Stimulated activated CD4-positive, alpha-beta T cell treated with anti-CD3 and anti-CD28 coated beads, Interleukin-1b, Interleukin-23, amount 100 ng/mL, for 4 hours (primary cell): ENCODE measurements around the gene IDE.

Experiments used
- DNase-seq, 2 donors: peaks; one replicate each; pipeline ENCODE4 v3.0.0-alpha.2; 2020; ENCODE audit warnings: low read depth in 2 of 2

The IDE gene

DNA sequence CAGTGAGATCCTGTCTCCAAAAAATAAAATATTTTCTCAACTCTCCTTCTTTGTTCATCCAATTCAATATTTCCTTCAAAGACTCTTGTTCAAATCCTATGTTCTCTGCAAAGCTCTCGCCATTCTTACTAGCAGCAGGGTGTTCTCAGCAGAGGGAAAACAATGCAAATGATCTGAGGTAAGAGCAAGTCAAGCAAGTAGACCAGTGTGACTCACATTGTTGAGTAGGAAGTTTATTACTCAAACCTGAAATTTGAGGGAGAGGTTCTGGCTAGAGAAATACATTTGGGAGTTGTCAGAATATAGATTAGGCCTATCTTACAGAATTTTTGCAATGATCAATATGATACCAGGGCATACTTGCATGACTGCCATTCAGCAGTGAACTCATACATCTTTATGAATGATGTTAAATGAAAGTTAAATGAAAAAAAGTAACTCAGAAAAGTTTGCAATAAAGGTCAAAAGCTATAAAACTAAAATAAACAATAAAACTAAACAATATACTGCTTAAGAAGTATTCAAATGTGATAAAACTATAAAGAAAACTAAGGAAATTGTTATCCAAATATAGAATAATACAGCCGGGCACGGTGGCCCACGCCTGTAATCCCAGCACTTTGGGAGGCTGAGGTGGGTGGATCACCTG is 5.8 kb downstream of the IDE start:
- no peak for DNase-seq

DNA sequence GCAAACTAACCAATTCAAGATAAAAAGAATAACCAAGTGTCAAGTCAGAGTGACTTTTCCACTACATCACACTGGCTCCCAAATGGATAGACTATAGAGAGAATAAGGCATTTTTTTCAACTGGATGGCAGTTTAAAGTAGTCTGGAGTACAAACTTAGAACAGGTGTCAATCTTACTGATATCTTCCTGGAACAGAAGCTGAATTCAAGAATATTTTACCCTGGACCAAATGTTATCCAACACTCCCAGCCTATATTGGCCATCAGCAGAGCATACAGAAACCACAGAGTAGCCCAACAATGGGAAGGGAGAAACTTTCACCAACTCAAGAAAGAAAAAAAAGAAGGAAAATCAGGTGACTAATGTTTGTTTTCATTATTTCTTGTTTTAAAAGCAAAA is 11.5 kb downstream of the IDE start:
- no peak for DNase-seq

DNA sequence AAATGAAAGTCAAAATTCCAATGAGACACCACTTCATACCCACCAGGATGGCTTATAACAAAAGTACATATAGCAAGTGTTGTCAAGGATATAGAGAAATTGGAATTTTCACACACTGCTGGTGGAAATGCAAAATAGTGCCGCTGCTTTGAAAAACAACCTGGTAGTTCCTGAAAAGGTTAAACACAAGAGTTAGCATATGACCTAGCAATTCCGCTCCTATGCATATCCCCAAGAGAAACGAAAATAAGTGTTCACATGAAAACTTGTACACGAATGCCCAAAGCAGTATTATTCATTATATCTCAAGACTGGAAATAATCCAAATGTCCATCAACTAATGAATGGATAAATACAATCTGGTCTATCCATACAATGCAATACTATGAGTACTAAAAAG is 14.8 kb downstream of the IDE start:
- DNase-seq = no peak

DNA sequence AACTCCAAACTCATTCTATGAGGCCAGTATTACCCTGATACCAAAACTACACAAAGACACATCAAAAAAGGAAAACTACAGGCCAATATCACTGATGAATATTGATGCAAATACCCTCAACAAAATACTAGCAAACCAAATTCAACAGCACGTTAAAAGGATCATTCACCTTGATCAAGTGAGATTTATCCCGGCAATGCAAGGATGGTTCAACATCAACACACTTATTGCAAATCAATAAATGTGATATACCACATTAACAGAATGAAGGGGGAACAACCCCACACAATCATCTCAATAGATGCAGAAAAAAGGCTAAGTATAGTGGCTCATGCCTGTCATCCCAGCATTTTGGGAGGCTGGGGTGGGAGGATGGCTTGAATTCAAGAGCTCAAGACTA is 19.9 kb downstream of the IDE start:
- no peak for DNase-seq

DNA sequence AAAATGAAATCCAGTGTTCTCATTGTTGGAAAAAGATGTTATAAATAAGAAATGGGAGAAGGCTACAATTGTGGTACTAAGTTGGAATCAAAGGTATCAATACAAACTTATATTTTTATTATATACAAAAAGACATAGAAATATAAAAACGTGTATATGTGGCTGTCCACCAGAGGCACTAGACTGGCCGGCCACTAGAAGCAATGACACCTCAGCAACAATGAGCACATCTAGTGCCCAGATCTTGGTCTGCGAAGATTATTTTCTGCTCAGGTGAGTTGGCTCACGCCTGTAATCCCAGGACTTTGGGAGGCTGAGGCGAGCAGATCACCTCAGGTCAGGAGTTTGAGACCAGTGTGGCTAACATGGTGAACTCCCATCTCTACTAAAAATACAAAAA is 21.6 kb downstream of the IDE start:
- DNase-seq = no peak

DNA sequence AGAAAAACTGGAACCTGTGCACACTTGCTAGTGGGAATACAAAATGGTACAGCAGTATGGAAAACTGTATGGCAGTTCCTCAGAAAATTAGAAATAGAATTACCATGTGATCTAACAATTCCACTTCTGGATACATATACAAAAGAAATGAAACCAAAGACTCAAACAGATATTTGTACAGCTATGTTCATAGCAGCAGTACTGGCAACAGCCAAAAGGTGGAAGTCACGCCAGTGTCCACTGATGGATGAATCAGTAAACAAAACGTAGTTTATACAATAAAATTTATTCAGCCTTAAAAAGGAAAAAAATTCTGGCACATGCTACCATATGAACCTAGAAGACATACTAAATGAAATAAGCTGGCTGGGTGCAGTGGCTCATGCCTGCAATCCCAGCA is 23.0 kb downstream of the IDE start:
- no peak for DNase-seq

DNA sequence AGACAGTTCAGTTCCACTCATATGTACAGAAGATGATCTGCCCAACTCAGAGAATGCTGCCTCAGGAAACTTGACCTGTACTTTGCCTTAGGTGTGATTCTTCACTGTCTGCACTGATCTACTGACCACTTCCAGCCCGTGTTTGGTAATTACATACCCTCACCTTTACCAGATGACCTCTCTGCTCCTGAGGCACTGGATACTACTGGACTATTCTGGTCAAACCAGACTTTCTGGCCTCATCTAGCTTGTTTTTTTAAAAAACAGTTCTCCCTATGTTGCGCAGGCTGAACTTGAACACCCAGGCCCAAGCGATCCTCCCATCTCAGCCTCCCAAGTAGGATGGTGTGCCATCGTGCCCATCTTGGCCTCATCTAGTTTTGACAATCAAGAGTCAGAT is 26.2 kb downstream of the IDE start:
- DNase-seq = no peak

DNA sequence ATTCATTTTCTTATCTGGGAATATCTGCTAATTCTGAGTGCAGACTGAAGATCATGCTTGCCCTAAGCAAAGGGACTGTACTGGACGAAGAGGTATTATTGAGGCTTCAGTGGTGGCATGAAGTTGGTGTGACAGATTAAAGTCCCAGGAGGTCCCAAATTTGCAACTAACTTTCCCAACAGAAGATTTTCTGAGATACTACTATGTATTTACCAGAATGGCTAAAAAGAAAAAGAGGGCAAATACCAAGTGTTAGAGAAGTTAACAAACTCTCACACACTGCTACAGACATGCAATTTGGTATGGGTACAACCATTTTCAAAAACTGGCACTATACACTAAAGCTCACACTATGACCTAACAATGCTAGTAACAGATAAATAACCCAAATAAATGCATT is 28.3 kb downstream of the IDE start:
- no peak for DNase-seq

DNA sequence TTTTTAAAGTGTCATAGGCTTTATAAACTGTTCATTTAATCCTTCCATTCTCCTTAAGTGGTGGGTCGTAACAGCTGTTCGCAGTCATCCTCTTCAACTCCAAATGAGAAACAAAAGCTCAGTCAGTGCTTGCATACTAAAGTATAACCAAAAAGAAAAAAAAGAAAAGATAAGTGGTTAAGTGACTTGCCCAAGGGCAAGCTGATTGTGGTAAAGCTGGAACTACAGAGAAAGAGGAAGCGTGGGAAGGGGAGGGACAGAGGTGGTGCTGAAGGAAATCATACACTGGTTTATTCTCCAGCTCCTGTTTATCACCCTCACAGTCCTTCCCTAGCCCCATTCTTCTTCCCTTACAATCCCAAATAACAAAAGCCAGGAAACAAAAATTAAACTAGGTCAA is 29.6 kb downstream of the IDE start:
- no peak for DNase-seq

DNA sequence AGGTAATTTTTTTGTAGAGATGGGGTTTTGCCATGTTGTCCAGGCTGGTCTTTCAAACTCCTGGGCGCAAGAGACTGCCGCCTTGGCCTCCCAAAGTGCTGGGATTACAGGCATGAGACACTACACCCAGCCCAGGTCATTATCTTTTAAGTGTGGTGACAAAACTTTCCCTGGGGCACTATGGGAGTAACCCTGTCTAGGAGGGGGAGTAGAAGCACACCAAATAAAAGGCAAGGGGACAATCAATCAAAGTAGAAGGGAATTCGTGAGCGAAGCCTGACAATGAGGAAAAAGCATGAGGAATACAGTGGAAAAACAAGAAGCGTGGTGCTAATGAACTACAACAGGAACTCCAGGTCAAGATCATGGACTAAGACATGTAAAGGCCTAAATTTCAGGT is 31.4 kb downstream of the IDE start:
- DNase-seq = no peak

DNA sequence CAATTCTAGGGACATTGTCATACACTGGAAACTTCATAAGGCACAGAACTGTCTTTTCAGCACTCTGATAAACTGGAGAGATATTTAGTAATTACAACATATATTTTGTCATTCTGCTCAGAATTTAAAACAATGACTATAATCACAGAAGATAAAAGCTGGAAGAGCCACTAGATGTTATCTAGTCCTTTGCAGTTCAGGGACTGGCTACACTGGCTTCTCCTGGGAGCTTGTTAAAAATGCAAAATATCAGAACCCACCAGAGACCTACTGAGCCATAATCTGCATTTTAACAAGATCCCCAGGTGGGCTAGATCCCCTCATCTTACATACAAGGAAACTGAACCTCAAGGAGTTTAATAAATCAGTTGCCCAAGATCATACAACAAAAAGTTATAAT is 32.3 kb downstream of the IDE start:
- DNase-seq = no peak

DNA sequence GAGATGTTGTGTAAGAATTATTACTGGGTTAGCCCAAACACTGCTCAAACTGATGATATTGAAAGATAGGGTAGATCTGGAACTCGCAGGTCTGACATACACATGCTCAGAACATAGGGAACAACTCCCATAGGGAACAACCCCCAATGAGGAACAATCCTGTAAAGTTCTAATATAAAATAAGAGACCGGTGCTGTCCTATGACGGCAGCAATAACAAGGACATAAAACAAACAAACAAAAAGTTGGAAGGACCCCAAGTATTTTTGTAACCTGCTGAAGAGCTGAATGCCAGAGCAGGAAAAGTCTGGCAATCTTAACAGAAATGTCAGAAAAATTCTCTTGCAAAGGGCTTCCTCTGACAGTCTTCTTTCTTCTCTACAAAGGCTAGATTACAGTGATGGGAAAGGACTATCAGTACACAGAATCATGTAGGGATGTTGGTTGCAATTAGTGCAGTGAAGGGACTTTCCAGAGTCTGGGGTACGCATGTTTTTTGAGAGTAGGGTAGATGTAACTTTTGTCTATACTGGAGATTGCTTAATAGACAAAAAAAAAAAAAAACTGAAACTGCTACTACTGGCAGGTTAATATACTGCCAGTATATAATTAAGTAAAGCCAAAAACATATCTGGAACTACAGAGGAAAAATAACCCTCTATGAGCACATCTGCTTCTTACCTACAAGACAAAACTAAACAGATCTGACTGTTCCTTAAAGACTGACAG is 35.5 kb downstream of the IDE start:
- no peak for DNase-seq

DNA sequence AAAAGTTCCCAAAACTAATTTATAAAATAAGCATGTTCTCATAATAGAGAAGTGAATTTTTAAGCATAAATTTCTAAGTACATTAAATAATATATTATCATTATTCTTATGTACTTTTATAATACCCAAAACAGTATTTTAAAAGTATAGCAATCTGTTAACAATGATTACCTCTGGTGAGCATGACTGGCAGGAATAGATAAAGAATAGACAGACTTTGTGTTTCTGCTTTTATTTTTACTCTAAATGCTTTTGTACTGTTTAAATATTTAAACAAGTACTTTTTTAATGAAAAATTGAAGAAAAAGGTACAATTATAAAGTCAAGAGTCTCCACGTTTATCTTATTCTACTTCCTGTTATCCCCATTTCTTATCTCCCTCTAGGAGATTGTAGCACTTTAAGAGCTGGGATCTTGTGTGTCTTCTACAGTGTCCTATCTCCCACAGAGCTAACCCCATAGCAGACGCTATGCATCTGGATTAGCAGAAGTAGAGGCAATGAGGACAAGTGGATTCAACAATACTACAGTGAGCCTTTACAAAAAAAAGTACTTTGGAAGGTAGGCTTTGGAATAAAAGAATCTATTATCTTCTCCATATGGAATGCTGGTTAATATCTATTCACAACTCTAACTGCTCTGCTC is 42.9 kb downstream of the IDE start:
- no peak for DNase-seq

DNA sequence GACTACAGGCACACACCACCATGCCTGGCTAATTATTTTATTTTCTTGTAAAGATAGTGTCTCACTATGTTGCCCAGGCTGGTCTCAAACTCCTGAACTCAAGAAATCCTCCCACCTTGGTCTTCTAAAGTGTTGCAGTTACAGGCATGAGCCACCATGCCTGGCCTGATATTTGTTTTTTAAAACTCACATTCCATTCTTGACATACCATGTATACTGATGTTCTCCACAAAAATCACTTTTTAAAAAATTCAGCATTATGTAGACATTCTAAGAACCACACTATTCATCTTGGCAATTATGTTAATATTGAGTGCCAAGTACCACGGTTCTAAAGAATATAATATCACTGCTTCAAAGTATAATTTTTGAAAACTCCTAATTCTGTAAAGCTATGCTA is 43.5 kb downstream of the IDE start:
- no peak for DNase-seq

DNA sequence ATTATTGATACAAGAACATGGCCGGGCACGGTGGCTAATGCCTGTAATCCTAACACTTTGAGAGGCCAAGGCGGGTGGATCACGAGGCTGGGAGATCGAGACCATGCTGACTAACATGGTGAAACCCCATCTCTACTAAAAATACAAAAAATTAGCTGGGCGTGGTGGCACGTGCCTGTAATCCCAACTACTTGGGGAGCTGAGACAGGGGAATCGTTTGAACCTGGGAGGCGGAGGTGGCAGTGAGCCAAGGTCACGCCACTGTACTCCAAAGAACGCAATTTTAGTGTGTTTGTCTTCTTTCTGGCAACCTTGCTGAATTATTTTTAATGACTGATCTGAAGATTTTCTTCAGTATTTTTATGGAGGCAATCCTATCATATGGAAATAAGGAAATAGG is 46.2 kb downstream of the IDE start:
- no peak for DNase-seq

DNA sequence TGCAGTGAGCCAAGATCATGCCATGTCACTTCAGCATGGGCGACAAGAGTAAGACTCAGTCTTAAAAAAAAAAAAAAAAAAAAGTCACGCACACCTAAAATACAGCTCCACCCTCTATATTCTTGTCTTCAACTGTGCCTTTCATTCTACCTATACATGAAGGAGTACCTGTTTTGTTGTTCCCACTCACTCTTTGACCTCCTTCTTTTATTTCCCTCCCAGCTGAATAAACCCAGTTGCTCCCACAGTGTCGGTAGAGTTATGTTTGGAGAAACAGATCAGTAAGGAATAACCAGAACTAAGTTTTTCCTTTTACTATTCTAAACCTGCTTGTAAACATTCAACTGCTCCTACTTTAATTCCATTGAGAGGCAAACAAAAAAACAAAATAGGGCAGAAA is 50.3 kb downstream of the IDE start:
- no peak for DNase-seq

DNA sequence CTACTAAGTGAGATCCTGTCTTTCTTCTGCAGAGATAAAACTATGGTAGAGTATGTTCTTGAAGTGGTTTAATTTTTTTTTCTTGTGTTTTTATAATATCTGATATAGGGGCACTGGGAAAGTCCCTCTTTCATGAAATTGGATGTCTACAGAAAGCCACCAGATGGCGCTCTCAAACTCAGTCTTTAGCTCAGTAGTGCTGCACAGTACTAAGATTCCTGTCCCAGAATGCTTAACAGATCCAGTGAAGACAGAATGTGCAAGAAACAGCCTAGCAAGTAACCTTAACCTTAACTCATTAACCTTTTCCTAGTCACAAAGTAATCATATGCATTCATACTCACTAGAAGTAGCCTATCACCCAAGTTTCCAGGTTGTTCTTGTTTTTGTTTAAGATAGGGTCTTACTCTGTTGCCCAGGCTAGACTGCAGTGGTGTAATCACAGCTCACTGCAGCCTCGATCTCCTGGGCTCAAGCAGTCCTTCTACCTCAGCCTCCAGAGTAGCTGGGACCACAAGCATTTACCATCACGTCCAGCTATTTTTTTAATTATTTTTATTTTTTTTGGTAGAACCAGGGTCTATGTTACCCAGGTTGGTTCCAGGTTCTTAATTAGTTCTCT is 56.7 kb downstream of the IDE start:
- peak; percentile 23 to 60 for DNase-seq

DNA sequence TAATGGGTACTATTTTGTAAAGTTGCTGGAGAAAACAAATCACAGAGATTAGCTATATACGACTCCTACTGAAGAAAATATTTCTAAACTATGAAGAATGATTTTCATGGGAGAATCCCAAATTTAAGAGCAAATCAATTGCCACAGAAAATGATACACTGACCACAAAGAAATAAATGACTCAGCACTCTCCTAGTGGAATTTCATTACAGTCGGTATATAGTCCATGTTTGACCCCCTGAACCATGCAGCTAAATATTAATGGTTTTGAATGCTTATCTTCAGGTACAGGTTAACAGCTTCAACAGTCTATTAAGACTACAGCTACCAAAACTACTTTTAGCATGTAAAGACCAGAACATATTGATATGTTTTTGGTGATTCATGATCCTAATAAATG is 65.0 kb downstream of the IDE start:
- DNase-seq = no peak

DNA sequence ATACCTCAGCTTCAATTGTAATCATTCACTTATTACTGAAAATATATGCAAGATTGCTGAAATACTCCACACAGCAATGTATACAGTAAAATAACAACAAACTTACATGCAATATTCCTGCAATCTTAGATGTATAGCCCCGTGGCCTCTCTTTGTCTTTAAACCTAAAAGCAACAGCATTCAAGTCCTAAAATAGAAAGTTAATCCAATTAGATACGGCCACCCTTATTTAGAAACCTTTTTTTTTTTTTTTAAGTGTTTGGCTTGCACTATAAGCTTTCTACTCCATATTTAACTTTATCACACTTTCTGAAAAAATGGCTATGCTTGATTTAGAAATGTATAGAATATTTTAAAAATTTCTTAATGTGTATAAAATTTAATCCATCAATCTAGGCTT is 67.6 kb downstream of the IDE start:
- DNase-seq = no peak

DNA sequence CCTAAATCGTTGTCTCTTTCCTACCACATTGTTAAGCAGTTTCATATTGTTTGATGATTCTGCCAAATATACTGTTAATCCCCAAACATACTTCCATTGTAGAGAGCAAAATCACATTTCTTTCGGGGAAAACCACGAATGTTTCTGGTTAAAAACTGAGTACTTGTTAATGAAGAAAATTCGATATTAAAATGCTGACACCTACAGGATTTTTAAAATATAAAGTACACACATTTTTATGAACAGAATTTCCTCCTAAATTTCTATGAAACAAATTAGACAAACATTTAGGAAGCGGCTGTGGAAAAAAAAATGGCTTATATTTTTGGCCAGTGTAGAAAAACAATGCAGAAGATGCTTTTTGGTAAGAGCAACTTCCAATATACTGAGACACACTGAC is 68.8 kb downstream of the IDE start:
- no peak for DNase-seq

DNA sequence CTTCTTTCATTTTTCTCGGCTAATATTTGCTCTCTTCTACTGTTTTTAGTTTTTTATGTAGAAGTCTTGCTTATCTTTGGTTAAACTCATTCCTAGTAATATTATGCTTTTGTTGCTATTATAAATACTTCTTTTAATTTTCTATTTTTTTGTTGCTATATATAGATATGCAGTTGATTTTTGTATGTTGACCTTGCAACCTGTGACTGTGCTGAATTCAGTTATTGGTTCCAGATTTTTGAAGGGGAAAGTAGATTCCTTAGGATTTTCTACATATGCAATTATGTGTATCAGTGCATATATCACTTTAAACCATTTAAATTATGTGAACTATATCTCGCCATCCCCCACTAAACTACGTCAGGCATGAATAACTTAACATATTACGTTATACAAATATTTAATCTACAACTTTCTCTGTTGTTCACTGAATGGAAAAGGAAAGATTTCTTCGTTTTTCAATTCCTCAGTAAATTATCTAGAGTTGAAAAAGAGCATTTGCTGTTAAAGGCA is 71.5 kb downstream of the IDE start:
- no peak for DNase-seq

DNA sequence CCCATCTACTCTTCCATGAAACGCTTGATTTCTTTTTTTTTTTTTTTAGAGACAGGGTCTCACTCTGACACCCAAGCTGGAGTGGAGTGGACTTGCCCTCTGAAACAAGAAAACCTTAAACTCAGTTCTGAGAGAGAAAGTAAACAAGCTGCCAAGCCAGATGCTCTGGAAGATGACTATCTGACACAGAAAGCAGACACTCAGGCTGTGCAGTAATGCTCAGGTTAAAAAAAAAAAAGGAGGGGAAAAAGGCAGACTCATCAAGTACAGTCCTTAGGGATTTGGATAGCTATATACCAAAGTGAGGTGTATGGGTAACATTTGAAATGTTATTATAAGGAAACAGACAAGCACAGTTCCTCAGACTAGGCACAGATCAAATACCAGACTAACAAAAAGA is 80.5 kb downstream of the IDE start:
- no peak for DNase-seq

DNA sequence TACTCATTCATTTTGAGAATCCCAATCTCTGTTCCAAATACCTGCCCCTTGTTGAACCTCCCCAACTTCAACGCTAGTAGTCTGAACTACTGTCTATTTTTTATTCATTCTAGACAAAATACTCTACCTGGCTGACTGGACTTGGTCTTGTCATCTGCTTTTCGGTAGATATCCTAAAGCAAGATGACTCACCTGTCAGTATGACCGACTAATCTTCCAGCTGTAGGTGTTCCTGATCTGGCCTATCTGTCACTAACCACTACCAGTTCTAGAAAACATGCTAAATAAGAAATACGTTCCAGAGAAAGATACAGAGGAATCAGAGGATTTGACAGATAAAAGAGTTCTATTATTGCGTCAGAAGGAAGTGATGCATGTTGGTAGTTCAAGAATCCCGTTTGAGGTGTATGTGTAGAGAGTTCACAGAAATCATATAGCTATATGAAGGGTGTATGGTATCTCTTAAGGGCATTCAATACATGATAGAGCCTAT is 81.1 kb downstream of the IDE start:
- no peak for DNase-seq
